HG02763 (cell line): ENCODE results near the gene SEC16B.

Experiments
- ATAC-seq: cut with Tn5 transposase; IDR thresholded peaks from one replicate; pipeline ENCODE4 v1.9.1; 2021; ENCODE audit warnings: mild to moderate bottlenecking, moderate library complexity; ENCODE audit not compliant: unreplicated experiment

SEC16B gene

GRCh38 chr1:177944016-177944949, 25.6 kb downstream of the SEC16B start:
- ATAC-seq, result no peak

DNA sequence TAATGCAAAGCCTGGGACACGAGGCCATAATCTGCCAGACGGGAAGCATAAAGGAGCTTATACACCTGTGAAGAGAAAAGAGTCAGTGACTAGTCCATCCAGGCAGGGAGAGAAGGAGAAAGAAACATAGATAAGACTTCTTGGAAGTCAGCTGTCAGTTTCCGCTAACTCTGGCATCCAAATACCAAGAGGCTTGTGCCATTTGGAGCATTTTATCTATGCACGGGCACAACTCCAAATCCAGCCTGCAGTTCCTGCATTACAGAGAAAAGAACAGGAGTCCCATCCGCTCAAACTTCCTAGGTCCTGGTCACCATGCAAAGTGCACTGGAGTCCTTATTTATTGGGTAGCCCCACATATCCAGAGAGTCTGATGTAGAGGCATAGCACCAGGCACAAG, 27.9 kb downstream of the SEC16B start:
- ATAC-seq, result no peak

GRCh38 chr1:177940682-177941081, 29.2 kb downstream of the SEC16B start:
- ATAC-seq, result no peak

- no peak for ATAC-seq
These were observed 31.9 kb downstream of the SEC16B start for GRCh38 chr1:177937931-177938330.

- ATAC-seq, result no peak
These were observed 32.6 kb downstream of the SEC16B start for GRCh38 chr1:177937174-177937770.

DNA sequence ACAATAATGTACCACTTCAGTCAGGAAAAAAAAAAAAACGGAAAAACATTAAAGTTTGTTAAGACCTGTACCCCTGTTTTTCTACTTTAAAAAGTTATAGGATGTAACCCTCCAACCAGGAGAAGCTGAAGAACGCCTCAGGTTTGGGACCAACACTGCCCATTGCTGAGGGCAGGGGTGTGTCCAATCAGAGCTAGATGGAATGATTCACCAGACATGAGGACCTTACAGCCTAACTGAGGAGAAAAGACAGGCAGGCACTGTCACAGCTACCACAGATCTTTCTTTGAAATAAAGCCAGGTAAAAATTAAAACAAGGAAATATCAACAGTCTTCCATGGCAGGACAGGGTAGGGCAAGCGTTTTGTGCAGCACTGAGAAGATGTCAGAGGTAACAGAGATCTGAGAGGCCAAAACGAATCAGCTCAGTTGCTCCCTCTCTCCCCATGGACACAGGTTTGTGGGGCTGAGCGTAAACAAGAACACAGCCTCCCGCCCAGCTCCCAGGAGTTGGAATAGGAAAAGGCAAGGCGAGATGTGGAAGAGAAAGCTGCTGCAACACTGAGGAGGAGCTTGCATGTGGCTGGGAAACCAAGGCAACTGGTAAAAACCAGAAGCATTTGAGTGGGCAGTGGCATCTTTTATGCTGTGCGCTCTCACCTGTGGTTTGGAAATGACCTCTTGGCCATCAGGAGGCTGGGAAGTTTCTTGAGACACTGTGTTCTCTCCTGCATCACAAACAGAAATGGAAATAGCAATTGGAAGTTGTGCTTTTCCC, 34.0 kb downstream of the SEC16B start:
- ATAC-seq, result no peak

- ATAC-seq, result no peak
These were observed 34.9 kb downstream of the SEC16B start for GRCh38 chr1:177934927-177935326.

GRCh38 chr1:177934461-177934860, 35.4 kb downstream of the SEC16B start:
- no peak for ATAC-seq

GRCh38 chr1:177933881-177934280, 36.0 kb downstream of the SEC16B start:
- no peak for ATAC-seq

DNA sequence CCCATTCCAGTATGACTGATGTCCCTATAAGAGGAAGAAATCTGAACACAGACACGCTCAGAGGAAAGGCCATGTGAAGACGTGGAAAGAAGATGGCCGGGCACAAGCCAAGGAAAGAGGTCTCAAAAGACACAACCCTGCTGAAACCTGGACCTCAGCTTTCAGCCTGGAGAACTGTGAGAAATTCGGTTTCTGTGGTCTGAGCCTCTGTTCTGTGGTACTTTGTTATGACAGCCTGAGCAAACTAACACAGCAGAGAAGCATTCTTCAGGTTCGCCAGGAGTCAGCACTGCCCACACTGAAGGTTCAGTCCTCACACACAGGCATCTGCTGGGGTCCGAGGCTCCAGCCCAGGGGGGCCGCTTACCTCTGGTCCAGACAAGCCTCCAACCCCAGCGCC, 37.7 kb downstream of the SEC16B start:
- no peak for ATAC-seq

DNA sequence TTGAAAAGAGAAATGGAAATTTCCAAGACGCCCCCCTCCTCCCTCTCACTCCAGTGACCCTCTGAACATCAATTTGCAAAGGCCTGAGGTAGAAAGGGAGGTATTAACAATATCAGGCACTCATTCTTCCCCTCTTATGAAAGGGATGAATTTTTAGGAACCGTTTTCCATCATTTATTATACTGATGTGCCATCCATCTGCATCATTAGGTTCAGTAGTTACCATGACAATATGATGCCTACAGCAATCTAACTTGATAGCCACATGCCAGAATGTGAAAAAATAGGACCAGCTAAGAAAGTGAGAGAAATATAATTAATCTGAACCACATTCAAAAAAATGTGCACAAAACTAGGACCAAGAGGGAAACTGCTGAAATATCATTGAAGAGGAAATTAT, 40.9 kb downstream of the SEC16B start:
- no peak for ATAC-seq

- no peak for ATAC-seq
These were observed 41.7 kb downstream of the SEC16B start for GRCh38 chr1:177928194-177928593.

DNA sequence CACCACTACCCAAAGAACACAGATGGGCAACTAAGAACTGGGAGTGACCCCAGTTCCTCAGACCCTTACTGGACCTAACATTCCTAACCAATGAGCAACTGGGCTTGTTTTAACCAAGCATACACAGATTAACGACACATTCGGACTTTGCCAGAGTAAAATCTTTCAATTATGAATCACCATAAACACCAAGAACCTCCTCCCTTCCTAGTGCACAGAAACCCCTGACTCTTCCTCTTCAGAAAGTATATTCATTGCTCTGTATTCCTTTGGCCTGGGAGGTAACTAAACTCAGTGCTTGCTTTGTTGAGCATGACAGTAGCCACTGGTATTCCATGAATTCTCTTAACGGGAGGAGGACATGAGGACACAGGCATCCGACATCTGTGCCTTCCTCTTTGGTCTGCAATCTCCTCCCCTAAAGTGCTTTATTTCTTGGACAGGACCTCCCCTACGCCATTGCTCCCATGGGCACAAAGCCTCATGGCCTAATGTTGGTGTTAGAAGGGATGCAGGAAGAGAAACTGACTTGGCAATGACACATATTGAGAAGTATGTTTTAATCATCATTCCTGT, 42.7 kb downstream of the SEC16B start:
- no peak for ATAC-seq

GRCh38 chr1:177926201-177926600, 43.7 kb downstream of the SEC16B start:
- no peak for ATAC-seq

DNA sequence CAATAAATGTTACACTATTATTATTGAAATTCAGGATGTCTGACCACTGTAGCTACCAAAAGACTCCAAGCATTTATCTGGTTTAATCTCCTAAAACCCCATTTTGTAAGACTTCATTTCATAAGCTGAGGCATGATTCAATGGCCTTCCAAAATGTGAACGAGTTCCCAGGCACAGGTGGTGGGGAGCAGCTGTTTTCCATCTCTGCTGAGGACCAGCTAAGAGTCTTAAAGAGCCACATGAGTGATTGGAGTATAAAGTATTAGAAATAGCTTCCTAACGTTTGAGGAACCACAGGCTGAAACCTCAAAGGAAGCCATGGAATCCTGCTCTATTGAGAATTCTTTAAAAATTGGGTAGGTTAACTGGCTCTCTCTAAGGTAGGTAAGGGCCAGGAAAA, 44.9 kb downstream of the SEC16B start:
- no peak for ATAC-seq

GRCh38 chr1:177923441-177923840, 46.4 kb downstream of the SEC16B start:
- no peak for ATAC-seq

GRCh38 chr1:177922209-177922608, 47.6 kb downstream of the SEC16B start:
- ATAC-seq, result no peak

DNA sequence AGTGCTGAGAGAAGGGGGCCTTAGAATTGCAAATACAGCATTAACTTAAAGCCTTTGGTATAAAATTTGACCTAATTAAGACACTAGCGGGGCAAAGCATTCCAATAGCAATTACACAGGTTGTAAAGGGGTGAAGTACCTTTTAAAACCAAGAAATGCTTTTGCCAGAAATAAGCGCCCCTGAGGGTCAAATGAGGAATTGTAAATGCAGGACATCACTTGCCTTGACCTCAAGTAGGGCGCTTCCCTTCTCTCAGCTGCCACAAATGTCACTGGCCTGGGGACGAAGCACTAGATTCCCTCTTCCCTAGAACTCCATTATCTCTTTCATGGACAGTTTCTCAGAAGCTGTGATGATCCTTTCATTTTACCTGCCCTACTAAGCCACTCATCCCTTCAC, 48.3 kb downstream of the SEC16B start:
- no peak for ATAC-seq

- ATAC-seq, result no peak
These were observed 49.8 kb downstream of the SEC16B start for GRCh38 chr1:177920091-177920490.

DNA sequence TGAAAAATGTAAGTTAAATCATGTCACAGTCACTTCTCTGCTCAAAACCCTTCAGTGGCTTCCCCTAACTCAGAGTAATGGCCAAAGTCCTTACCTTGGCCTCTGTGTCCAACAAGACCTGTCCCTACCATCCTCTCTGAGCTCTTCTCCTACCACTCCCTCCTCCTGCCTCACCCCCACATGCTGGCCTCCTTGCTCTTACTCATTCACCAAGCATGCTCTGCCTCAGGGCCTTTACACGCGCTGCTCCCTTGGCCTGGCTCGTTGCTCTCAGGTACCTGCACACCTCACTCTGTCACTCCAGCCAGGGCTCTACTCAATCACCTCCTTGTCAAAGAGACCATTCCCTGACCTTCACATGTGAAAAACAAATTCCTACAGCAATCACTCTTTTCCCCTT, 54.2 kb downstream of the SEC16B start:
- ATAC-seq, result no peak

DNA sequence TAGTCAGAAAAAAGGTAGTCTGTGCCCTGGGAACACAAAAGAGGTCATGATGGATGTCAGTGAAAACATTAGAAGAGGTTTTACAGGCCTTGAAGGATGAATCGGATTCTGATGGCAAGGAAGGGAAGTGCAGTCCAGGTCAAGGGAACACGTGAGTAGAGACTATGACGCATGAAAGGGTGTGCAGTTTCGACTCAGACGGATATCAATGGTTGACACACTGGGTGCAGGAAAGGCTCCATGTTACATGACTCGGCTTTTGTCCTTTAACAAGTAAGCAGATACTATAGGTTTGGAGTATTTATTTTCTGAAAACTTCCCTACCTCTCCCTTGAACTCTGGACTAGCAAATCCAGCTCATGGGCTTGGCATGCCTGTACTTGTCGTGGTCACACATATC, 55.3 kb downstream of the SEC16B start:
- ATAC-seq, result no peak
